Peyer's patch (tissue), 4 donors: ENCODE data around the gene SCUBE1. TPM values are rescaled to one million over a fixed set of nuclear protein-coding genes. Genes with fewer than 3 reads are reported as not detected.

Experiments
- DNase-seq, 3 donors: peaks; one replicate each; pipeline ENCODE4 v3.0.0-alpha.2; 2017 to 2019
- H3K27ac ChIP-seq, 4 donors: fragments of 200-600 bp; sonication (generic); one replicate each; pipeline ENCODE4 v1.5.1; 2016 to 2019
- H3K27me3 ChIP-seq, 2 donors: fragments of 200-600 bp; sonication (generic); one replicate each; pipeline ENCODE4 v1.5.1; 2019
- H3K36me3 ChIP-seq, 3 donors: fragments of 200-600 bp; sonication (generic); one replicate each; pipeline ENCODE4 v1.5.1; 2016 to 2019
- H3K4me1 ChIP-seq, 4 donors: fragments of 200-600 bp; sonication (generic); one replicate each; pipeline ENCODE4 v1.5.1; 2016 to 2019
- H3K4me3 ChIP-seq, 4 donors: fragments of 200-600 bp; sonication (generic); 1 replicate in 3 of 4; 2 replicates in 1 of 4; pipeline ENCODE4 v1.5.1; 2016 to 2019; ENCODE audit warnings: mild to moderate bottlenecking in 1 of 4
- H3K9me3 ChIP-seq, 4 donors: fragments of 200-600 bp; sonication (generic); one replicate each; pipeline ENCODE4 v1.5.1; 2016 to 2019; ENCODE audit warnings: mild to moderate bottlenecking in 1 of 4
- CTCF ChIP-seq, 6 experiments: fragments of 450-650 bp in 4 of 6; fragments of 200-600 bp in 2 of 6; sonication (generic) in 1 of 6; IDR thresholded peaks; one replicate each; pipeline ENCODE4 v1.5.1; 2017 to 2019; ENCODE audit warnings: antibody characterized with exemption in 6 of 6, mild to moderate bottlenecking in 3 of 6, moderate library complexity in 1 of 6
- POLR2A ChIP-seq, 2 donors: fragments of 450-650 bp; IDR thresholded peaks; one replicate each; pipeline ENCODE4 v1.5.1; 2017; ENCODE audit warnings: antibody characterized with exemption in 2 of 2, mild to moderate bottlenecking in 2 of 2, moderate library complexity in 2 of 2
- total RNA-seq, 4 donors: library from RNA; depleted of rRNA; stranded (reverse); fragments of >200 nt; gene quantifications; one replicate each; pipeline ENCODE4 v1.1.0, GENCODE V29; 2016

SCUBE1 gene
- total RNA-seq, 4 donors from 2014 or later, result 1.6 to 47.9 (median 7.9) TPM

GRCh38 chr22:43270949-43271348 lies 72.2 kb downstream of the SCUBE1 start:
- Histone ChIP-seq H3K4me3 (no peak overlapping the region), H3K27ac (no peak overlapping the region), H3K36me3 (no peaks in the 10 kb centered on the region), H3K4me1 (no peaks in the 10 kb centered on the region), H3K9me3 (no peaks in the 10 kb centered on the region), H3K27me3 (no peaks in the 10 kb centered on the region)
- TF ChIP-seq CTCF (IDR thresholded peaks at IDR 0.05), result no peak
- no peak for TF ChIP-seq POLR2A (IDR thresholded peaks at IDR 0.05)
- DNase-seq, result no peak

GRCh38 chr22:43270314-43270908 lies 72.8 kb downstream of the SCUBE1 start:
- no peaks in the 10 kb centered on the region for H3K27me3 ChIP-seq
- no peak overlapping the region for H3K4me3 ChIP-seq
- no peak for DNase-seq
- H3K4me1 ChIP-seq, result no peaks in the 10 kb centered on the region
- no peaks in the 10 kb centered on the region for H3K9me3 ChIP-seq
- TF ChIP-seq CTCF (IDR thresholded peaks at IDR 0.05), result no peak
- TF ChIP-seq POLR2A (IDR thresholded peaks at IDR 0.05), result no peak
- no peak overlapping the region for H3K27ac ChIP-seq
- H3K36me3 ChIP-seq, result no peaks in the 10 kb centered on the region

- TF ChIP-seq POLR2A (IDR thresholded peaks at IDR 0.05) (no peak), CTCF (IDR thresholded peaks at IDR 0.05) (no peak)
- no peaks in the 10 kb centered on the region for H3K9me3 ChIP-seq
- no peak for DNase-seq
- peaks cover 0 to 2% (median 0%) of the 10 kb centered on the region in 4 donors for H3K4me1 ChIP-seq
- no peak overlapping the region for H3K4me3 ChIP-seq
- no peak overlapping the region for H3K27ac ChIP-seq
- no peaks in the 10 kb centered on the region for H3K27me3 ChIP-seq
- H3K36me3 ChIP-seq, result no peaks in the 10 kb centered on the region
Observed at GRCh38 chr22:43269646-43270045, 73.5 kb downstream of the SCUBE1 start.

DNA sequence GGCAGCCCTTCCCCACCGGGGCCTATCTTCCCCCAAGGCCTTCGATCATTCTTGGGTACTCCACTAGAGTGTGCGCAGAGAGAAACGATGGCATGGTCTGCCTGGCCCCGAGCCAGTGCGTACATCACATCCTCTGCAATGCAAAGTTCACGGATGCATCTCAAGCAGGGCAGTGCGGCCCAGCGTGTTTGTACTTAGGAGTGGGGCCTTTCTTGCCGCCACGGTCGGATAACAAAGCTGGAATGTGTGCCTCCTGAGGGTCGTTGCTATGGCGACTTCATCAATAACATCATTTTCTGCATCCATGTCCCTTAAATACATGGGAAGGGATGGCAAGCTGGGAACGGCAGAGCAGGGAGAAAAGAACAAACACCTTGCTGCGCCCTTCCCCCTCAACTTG lies 73.9 kb downstream of the SCUBE1 start:
- H3K4me1 ChIP-seq, result peaks cover 0 to 6% (median 3%) of the 10 kb centered on the region in 4 donors
- TF ChIP-seq POLR2A (IDR thresholded peaks at IDR 0.05) (no peak), CTCF (IDR thresholded peaks at IDR 0.05) (no peak)
- DNase-seq, result no peak
- H3K27me3 ChIP-seq, result no peaks in the 10 kb centered on the region
- no peak overlapping the region for H3K27ac ChIP-seq
- no peaks in the 10 kb centered on the region for H3K9me3 ChIP-seq
- no peak overlapping the region for H3K4me3 ChIP-seq
- H3K36me3 ChIP-seq, result no peaks in the 10 kb centered on the region

DNA sequence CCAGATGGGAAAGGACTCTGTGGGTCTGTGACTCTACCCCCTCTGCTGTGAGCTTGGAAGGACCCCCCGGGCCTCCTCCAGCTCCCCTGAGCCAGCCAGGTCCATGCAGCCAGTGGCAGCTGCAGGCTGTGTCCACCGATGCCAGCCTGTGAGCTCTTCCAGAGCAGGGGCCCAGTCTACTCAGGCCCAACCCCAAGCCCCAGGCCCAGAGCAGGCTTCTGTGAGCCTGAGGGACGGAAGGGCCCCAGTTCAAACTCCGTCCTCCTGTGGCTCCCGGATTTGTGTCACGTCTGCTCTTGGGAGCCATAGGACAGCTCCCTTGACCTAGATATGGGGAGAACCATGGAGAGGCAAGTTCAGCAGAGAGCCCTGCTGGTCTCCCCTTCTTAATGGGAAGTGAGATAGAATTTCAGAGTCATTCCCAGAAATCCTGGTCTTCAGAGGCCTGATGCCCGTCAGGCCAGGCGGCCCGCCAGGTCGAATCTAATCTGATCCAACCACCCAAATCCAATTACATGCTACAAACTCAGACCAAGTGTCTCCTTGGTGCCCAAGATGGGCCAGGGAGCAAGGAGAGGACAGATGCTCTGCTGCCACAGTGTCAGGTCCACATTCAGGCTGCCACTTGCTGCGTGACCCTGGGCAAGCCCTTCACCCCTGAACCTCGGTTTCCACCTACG lies 75.1 kb downstream of the SCUBE1 start:
- Histone ChIP-seq H3K4me1 (peaks cover 0 to 18% (median 6%) of the 10 kb centered on the region in 4 donors), H3K4me3 (no peak overlapping the region), H3K36me3 (no peaks in the 10 kb centered on the region), H3K27ac (no peak overlapping the region), H3K9me3 (no peaks in the 10 kb centered on the region), H3K27me3 (no peaks in the 10 kb centered on the region)
- no peak for DNase-seq
- no peak for TF ChIP-seq POLR2A (IDR thresholded peaks at IDR 0.05)
- no peak for TF ChIP-seq CTCF (IDR thresholded peaks at IDR 0.05)
